ENCODE results near the gene TM4SF5. TPM values are rescaled to one million over a fixed set of nuclear protein-coding genes. Genes with fewer than 3 reads are reported as not detected.
A peak's percentile ranks its signal among the peaks of the same experiment; 100 is the strongest.
"Not testable (repeated sequence)": the region's sequence is repeated elsewhere in the genome, so short reads cannot be mapped to it uniquely, and the experiment has no call there.

The TM4SF5 gene
- polyA plus RNA-seq, 2 donors, result 0.07 TPM; not detected in 1

- H3K27me3 ChIP-seq (ENCODE audit: control insufficient read depth in 1 of 2, insufficient read depth in 2 of 2, low read length in 2 of 2), result no peaks in the 10 kb centered on the region
- H3K36me3 ChIP-seq (ENCODE audit: control insufficient read depth in 2 of 2, insufficient read depth in 2 of 2, low read length in 1 of 2), result peaks cover 6 to 42% of the 10 kb centered on the region in 2 donors
- H3K4me1 ChIP-seq (ENCODE audit: control insufficient read depth in 2 of 2, insufficient read depth in 2 of 2, low read length in 1 of 2), result no peaks in the 10 kb centered on the region
- H3K27ac ChIP-seq (ENCODE audit: low read depth in 2 of 2, low read length in 1 of 2), result no peak overlapping the region
- H3K4me3 ChIP-seq (ENCODE audit: low read depth in 1 of 2, low read length in 2 of 2), result no peak overlapping the region
- no peaks in the 10 kb centered on the region for H3K9me3 ChIP-seq (ENCODE audit: control insufficient read depth in 2 of 2, insufficient read depth in 1 of 2, low read depth in 1 of 2, low read length in 1 of 2)
- WGBS, 2 donors, result 93 to 96% methylated on average over 12 to 13 of the region's 13 CpGs
Observed at GRCh38 chr17:4816826-4817225, 45.1 kb downstream of the TM4SF5 start.

- H3K27me3 ChIP-seq (ENCODE audit: control insufficient read depth in 1 of 2, insufficient read depth in 2 of 2, low read length in 2 of 2), result no peaks in the 10 kb centered on the region
- WGBS, 2 donors, result 78 to 82% methylated on average over 12 of the region's 12 CpGs
Observed at GRCh38 chr17:4818276-4818675, 46.6 kb downstream of the TM4SF5 start.

GRCh38 chr17:4822835-4823234 is 51.1 kb downstream of the TM4SF5 start:
- Histone ChIP-seq H3K4me1 (ENCODE audit: control insufficient read depth in 2 of 2, insufficient read depth in 2 of 2, low read length in 1 of 2) (no peaks in the 10 kb centered on the region), H3K4me3 (ENCODE audit: low read depth in 1 of 2, low read length in 2 of 2) (no peak overlapping the region), H3K27ac (ENCODE audit: low read depth in 2 of 2, low read length in 1 of 2) (no peak overlapping the region), H3K27me3 (ENCODE audit: control insufficient read depth in 1 of 2, insufficient read depth in 2 of 2, low read length in 2 of 2) (no peaks in the 10 kb centered on the region), H3K9me3 (ENCODE audit: control insufficient read depth in 2 of 2, insufficient read depth in 1 of 2, low read depth in 1 of 2, low read length in 1 of 2) (no peaks in the 10 kb centered on the region), H3K36me3 (ENCODE audit: control insufficient read depth in 2 of 2, insufficient read depth in 2 of 2, low read length in 1 of 2) (peaks cover 9 to 31% of the 10 kb centered on the region in 2 donors)
- WGBS, 2 donors, result 79 to 81% methylated on average over 3 of the region's 3 CpGs

More at GRCh38 chr17:4818276-4818675, 46.6 kb downstream of the TM4SF5 start:
- Histone ChIP-seq H3K9me3 (ENCODE audit: control insufficient read depth in 2 of 2, insufficient read depth in 1 of 2, low read depth in 1 of 2, low read length in 1 of 2) (no peaks in the 10 kb centered on the region), H3K27ac (ENCODE audit: low read depth in 2 of 2, low read length in 1 of 2) (no peak overlapping the region), H3K36me3 (ENCODE audit: control insufficient read depth in 2 of 2, insufficient read depth in 2 of 2, low read length in 1 of 2) (peaks cover 12 to 52% of the 10 kb centered on the region in 2 donors), H3K4me1 (ENCODE audit: control insufficient read depth in 2 of 2, insufficient read depth in 2 of 2, low read length in 1 of 2) (no peaks in the 10 kb centered on the region), H3K4me3 (ENCODE audit: low read depth in 1 of 2, low read length in 2 of 2) (no peak overlapping the region)

- H3K36me3 ChIP-seq (ENCODE audit: control insufficient read depth in 2 of 2, insufficient read depth in 2 of 2, low read length in 1 of 2), result peaks cover 9 to 24% of the 10 kb centered on the region in 2 donors
- whole genome bisulfite sequencing, 2 donors, result 64 to 72% methylated on average over 12 of the region's 12 CpGs
- no peak overlapping the region for H3K27ac ChIP-seq (ENCODE audit: low read depth in 2 of 2, low read length in 1 of 2)
- H3K27me3 ChIP-seq (ENCODE audit: control insufficient read depth in 1 of 2, insufficient read depth in 2 of 2, low read length in 2 of 2), result no peaks in the 10 kb centered on the region
- no peaks in the 10 kb centered on the region for H3K4me1 ChIP-seq (ENCODE audit: control insufficient read depth in 2 of 2, insufficient read depth in 2 of 2, low read length in 1 of 2)
- H3K9me3 ChIP-seq (ENCODE audit: control insufficient read depth in 2 of 2, insufficient read depth in 1 of 2, low read depth in 1 of 2, low read length in 1 of 2), result no peaks in the 10 kb centered on the region
- H3K4me3 ChIP-seq (ENCODE audit: low read depth in 1 of 2, low read length in 2 of 2), result no peak overlapping the region
Observed at GRCh38 chr17:4823373-4824089, 51.8 kb downstream of the TM4SF5 start.

GRCh38 chr17:4827399-4827798 is 55.7 kb downstream of the TM4SF5 start:
- Histone ChIP-seq H3K9me3 (ENCODE audit: control insufficient read depth in 2 of 2, insufficient read depth in 1 of 2, low read depth in 1 of 2, low read length in 1 of 2) (no peaks in the 10 kb centered on the region), H3K27ac (ENCODE audit: low read depth in 2 of 2, low read length in 1 of 2) (no peak overlapping the region), H3K4me1 (ENCODE audit: control insufficient read depth in 2 of 2, insufficient read depth in 2 of 2, low read length in 1 of 2) (no peaks in the 10 kb centered on the region), H3K27me3 (ENCODE audit: control insufficient read depth in 1 of 2, insufficient read depth in 2 of 2, low read length in 2 of 2) (no peaks in the 10 kb centered on the region), H3K36me3 (ENCODE audit: control insufficient read depth in 2 of 2, insufficient read depth in 2 of 2, low read length in 1 of 2) (peaks cover 9 to 12% of the 10 kb centered on the region in 2 donors), H3K4me3 (ENCODE audit: low read depth in 1 of 2, low read length in 2 of 2) (no peak overlapping the region)
- WGBS, 2 donors, result 68 to 71% methylated on average over 8 of the region's 8 CpGs

- H3K4me1 ChIP-seq (ENCODE audit: control insufficient read depth in 2 of 2, insufficient read depth in 2 of 2, low read length in 1 of 2); H3K36me3 ChIP-seq (ENCODE audit: control insufficient read depth in 2 of 2, insufficient read depth in 2 of 2, low read length in 1 of 2); H3K27me3 ChIP-seq (ENCODE audit: control insufficient read depth in 1 of 2, insufficient read depth in 2 of 2, low read length in 2 of 2); H3K9me3 ChIP-seq (ENCODE audit: control insufficient read depth in 2 of 2, insufficient read depth in 1 of 2, low read depth in 1 of 2, low read length in 1 of 2): not testable (repeated sequence)
- 0% methylated on average over 9 to 10 of the region's 17 CpGs for WGBS, 2 donors
- Histone ChIP-seq H3K27ac (ENCODE audit: low read depth in 2 of 2, low read length in 1 of 2) (peak overlapping the region; percentile 87 to 93), H3K4me3 (ENCODE audit: low read depth in 1 of 2, low read length in 2 of 2) (peak overlapping the region; percentile 86 to 93)
Observed at GRCh38 chr17:4832829-4833177, 61.1 kb downstream of the TM4SF5 start.

Other genes starting within 250 kb of the TM4SF5 start
- gene MYBBP1A, start 216.5 kb upstream of the TM4SF5 start, polyA plus RNA-seq, result 10 to 100 TPM; 32.6 to 44.8 TPM
- gene GGT6, start 211.3 kb upstream of the TM4SF5 start, polyA plus RNA-seq, result 10 to 100 TPM; 49.5 to 72.3 TPM
- 1 to 10 TPM in 1 of 2 donors, under 1 TPM in 1; 0.53 to 1.4 TPM for gene SMTNL2, start 187.4 kb upstream of the TM4SF5 start, polyA plus RNA-seq
- gene ALOX15, start 130.2 kb upstream of the TM4SF5 start, polyA plus RNA-seq, result under 1 TPM; 0.04 to 0.22 TPM
- 10 to 100 TPM; 19.2 to 29.8 TPM for gene PELP1, start 67.7 kb upstream of the TM4SF5 start, polyA plus RNA-seq
- 10 to 100 TPM; 10.6 TPM for gene ARRB2, start 61.3 kb upstream of the TM4SF5 start, polyA plus RNA-seq
- 10 to 100 TPM; 29.8 to 31.1 TPM for gene MED11, start 40.5 kb upstream of the TM4SF5 start, polyA plus RNA-seq
- under 1 TPM; 0.82 to 0.96 TPM for gene ZMYND15, start 32.1 kb upstream of the TM4SF5 start, polyA plus RNA-seq
- 10 to 100 TPM; 10.9 to 20.3 TPM for gene CXCL16, start 32.0 kb upstream of the TM4SF5 start, polyA plus RNA-seq
- gene VMO1, start 14.5 kb downstream of the TM4SF5 start, polyA plus RNA-seq, result 1 to 10 TPM; 1.3 to 1.5 TPM
- gene GLTPD2, start 17.1 kb downstream of the TM4SF5 start, polyA plus RNA-seq, result under 1 TPM in 1 of 2 donors, not detected in 1; 0.38 TPM
- 100 to 1,000 TPM; 110 to 248 TPM for gene PSMB6, start 24.3 kb downstream of the TM4SF5 start, polyA plus RNA-seq
- gene PLD2, start 35.3 kb downstream of the TM4SF5 start, polyA plus RNA-seq, result 10 to 100 TPM; 66.9 to 67.4 TPM
- 100 to 1,000 TPM in 1 of 2 donors, 10 to 100 TPM in 1; 86.1 to 161 TPM for gene MINK1, start 61.5 kb downstream of the TM4SF5 start, polyA plus RNA-seq
- gene C17orf107, start 127.7 kb downstream of the TM4SF5 start, polyA plus RNA-seq, result under 1 TPM; 0.58 to 0.71 TPM
- gene CHRNE, start 131.2 kb downstream of the TM4SF5 start, polyA plus RNA-seq, result under 1 TPM; 0.16 to 0.47 TPM
- gene GP1BA, start 160.4 kb downstream of the TM4SF5 start, polyA plus RNA-seq, result under 1 TPM; 0.02 to 0.12 TPM
- gene SLC25A11, start 168.2 kb downstream of the TM4SF5 start, polyA plus RNA-seq, result 10 to 100 TPM; 18.3 to 43.4 TPM
- gene RNF167, start 168.4 kb downstream of the TM4SF5 start, polyA plus RNA-seq, result 100 to 1,000 TPM in 1 of 2 donors, 10 to 100 TPM in 1; 79.5 to 149 TPM
- gene PFN1, start 176.6 kb downstream of the TM4SF5 start, polyA plus RNA-seq, result 100 to 1,000 TPM; 371 to 761 TPM
- 10 to 100 TPM in 1 of 2 donors, 1 to 10 TPM in 1; 1.7 to 10.8 TPM for gene ENO3, start 179.2 kb downstream of the TM4SF5 start, polyA plus RNA-seq
- 10 to 100 TPM; 48.9 to 56.4 TPM for gene SPAG7, start 195.9 kb downstream of the TM4SF5 start, polyA plus RNA-seq
- gene CAMTA2, start 215.8 kb downstream of the TM4SF5 start, polyA plus RNA-seq, result 10 to 100 TPM; 26.3 to 50.8 TPM
- 1 to 10 TPM in 1 of 2 donors, under 1 TPM in 1; 0.67 to 1.2 TPM for gene INCA1, start 225.6 kb downstream of the TM4SF5 start, polyA plus RNA-seq
- gene KIF1C, start 226.1 kb downstream of the TM4SF5 start, polyA plus RNA-seq, result 10 to 100 TPM; 64.7 to 71.6 TPM